GM18873 (cell line): ENCODE results near the gene TTC27.
"Not testable (repeated sequence)": the region's sequence is repeated elsewhere in the genome, so short reads cannot be mapped to it uniquely, and the experiment has no call there.

Experiments
- ATAC-seq: cut with Tn5 transposase; IDR thresholded peaks from one replicate; pipeline ENCODE4 v1.9.1; 2021; ENCODE audit warnings: mild to moderate bottlenecking, moderate library complexity, moderate number of reproducible peaks; ENCODE audit not compliant: unreplicated experiment, low FRiP score

The TTC27 gene

DNA sequence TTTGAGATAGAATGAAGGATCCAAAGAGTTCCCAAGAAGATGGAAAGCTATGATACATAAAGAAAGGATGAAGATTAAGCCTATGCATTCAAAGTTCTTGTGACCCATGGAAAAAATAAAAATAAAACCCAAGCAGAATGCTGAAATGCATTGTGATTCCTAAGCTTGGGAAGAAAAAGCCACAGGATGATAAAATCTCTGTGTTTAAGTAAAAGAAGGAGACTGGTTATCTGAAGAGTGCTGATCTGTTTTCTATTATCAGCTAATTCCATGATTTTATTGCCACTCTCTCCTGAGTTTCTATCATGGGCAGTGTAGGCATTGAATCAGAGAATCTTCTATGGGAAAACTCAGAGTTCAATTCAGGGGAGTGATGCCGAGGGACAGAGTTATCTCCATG is 215.8 kb downstream of the TTC27 start:
- ATAC-seq = no peak

DNA sequence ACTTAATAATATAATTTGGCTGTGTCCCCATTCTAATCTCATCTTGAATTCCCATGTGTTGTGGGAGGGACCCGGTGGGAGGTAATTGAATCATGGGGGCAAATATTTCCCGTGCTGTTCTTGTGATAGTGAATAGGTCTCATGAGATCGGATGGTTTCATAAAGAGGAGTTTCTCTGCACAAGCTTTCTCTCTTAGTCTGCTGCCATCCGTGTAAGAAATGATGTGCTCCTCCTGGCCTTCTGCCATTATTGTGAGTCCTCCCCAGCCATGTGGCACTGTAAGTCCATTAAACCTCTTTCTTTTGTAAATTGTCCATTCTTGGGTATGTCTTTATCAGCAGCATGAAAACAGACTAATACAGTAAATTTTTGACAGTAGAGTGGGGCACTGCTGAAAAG is 216.4 kb downstream of the TTC27 start:
- no peak for ATAC-seq

DNA sequence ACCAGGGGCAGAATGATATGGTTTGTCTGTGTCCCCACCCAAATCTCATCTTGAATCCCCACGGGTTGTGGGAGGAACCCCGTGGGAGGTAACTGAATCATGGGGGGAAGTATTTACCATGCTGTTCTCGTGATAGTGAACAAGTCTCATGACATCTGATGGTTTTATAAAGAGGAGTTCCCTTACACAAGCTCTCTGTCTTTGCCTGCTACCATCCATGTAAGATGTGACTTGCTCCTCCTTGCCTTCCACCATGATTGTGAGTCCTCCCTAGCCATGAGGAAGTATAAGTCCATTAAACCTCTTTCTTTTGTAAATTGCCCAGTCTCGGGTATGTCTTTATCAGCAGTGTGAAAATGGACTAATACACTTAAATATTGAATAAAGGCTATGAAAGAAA is 218.4 kb downstream of the TTC27 start:
- ATAC-seq = not testable (repeated sequence)

DNA sequence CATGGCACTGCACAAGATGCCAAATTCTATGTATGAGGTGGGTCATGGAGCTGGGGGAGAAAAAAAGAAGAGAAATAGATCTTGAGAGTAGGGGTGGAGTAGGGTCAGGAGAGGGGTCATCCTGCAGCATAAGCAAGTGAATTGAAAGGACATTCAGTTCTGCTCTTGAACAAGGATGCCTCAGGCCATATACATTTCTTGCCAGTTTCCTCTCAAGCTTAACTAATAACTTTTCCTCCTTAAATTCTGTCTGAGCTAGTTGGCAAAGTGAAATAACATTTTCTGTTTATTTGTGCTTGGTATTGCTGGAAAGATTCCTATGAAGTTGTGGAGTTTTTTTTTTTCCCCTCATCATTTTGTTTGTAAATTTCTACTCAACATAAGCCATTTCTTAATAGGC is 219.9 kb downstream of the TTC27 start:
- no peak for ATAC-seq

DNA sequence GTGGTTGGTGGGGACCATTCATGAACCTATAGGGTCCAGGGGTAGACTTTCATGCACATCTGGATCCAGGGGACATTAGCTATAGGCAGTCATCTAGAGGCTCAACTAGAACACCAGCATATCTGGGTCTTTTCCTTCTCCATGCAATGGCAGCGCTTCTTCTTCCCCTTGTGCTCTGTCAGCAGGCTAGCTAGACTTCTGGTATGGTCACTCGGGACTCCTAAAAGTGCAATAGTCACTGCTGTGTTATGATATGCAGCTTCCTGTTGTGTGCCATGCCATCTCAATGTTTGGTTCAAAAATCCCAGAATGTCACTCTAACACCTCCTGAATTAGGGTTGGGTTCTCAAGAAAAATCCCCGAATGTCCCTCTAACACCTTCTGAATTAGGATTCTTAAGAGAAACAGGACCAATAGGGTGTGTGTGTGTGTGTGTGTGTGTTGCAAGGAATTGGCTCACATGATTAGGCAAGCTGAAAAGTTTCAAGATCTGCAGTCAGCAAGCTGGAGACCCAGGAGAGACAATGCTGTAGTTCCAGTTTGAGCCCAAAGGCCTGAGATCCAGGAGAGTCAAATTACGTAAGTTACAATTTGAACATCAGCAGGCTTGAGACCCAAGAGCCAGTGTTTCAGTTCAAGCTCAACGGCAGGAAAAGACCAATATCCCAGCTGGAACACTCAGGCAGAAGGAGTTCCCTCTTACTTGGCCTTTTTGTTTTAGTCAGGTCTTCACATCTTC is 221.8 kb downstream of the TTC27 start:
- no peak for ATAC-seq

DNA sequence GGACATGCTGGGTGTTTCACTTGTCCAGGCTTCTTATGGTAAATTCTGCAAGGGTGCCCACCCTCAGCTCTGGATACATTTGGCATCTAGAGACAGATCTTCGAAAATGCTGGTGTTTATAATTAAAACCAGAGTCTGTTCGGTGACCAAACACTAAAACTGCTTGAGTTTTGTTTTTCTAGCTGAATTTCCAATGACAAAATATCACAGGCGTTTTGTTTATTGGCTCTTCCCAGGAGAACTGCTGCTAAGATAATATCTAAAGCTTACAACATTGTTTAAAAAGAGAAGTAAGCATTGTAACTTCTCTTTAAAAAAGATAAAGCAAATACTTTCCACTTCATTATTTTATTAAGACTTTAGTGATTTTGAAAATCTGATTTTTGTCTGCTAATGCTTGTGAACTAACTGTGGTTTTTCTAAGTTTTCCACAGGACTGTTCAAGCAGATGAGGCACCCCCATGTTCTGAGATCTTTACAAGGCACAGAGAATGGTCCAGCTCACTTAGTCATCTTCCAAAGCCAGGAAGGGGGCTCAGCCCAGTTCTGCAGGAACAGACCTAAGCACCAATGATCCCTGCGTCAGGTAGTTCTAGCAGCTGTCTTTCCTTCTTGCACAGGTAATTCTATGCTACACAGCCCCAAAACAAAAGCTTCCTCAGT is 224.1 kb downstream of the TTC27 start:
- no peak for ATAC-seq

DNA sequence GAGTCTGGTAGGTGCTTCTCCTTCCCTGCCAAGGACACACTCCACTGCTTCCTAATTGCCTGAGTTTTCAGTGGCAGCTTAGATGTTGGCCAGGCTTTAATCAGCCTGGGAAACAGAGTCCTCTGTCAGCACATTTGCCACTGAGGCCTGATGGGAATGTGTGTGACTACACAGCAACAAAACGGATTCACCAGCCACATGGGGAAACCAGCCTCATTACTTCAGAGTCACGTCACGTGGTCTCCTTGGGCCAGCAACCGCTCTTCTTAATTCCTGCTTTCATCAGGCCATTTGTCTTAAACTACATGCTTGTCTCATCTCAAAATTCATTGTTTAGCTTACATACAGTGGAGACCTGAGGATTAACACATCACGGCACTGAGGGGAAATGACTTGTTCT is 225.0 kb downstream of the TTC27 start:
- ATAC-seq = no peak

DNA sequence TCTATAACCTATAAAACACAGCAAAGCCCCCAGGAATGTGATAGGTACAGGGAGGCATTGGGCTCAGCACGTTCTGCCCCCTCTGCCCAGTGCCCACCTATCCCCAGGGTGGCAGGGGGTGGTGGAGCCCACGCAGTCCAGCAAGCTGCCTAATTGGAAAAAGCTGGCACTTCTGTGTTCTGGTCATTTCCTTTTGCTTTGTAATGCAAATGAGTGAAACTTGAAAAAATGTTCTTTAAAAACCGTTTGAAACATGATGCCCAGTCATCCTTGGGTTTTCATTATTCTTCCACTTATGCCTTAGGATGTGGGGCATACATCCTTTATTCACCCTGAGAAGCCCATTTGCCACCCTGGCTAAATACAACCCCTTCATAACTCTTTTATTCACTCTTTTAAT is 229.0 kb downstream of the TTC27 start:
- no peak for ATAC-seq

DNA sequence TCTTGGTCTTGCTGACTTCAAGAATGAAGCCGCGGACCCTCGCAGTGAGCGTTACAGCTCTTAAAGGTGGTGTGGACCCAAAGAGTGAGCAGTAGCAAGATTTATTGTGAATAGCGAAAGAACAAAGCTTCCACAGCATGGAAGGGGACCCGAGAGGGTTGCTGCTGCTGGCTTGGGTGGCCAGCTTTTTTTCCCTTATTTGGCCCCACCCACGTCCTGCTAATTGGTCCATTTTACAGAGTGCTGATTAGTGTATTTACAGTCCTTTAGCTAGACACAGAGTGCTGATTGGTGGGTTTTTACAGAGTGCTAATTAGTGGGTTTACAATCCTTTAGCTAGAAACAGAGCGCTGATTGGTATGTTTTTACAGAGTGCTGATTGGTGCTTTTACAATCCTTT is 230.9 kb downstream of the TTC27 start:
- no peak for ATAC-seq

DNA sequence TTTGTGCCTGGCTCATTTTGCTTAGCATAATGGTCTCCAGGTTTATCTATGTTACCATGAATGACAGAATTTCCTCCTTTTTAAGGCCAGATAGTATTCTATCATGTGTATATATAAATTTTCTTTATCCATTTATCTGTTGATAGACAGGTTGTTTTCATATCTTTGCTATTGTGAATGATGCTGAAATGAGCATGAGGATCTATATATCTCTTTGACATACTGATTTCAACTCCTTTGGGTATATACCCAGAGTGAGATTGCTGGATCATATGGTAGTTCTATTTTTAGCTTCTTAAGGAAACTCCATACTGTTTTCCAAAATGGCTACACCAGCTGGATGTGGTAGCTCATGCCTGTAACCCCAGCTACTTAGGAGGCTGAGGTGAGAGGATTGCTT is 232.5 kb downstream of the TTC27 start:
- no peak for ATAC-seq

DNA sequence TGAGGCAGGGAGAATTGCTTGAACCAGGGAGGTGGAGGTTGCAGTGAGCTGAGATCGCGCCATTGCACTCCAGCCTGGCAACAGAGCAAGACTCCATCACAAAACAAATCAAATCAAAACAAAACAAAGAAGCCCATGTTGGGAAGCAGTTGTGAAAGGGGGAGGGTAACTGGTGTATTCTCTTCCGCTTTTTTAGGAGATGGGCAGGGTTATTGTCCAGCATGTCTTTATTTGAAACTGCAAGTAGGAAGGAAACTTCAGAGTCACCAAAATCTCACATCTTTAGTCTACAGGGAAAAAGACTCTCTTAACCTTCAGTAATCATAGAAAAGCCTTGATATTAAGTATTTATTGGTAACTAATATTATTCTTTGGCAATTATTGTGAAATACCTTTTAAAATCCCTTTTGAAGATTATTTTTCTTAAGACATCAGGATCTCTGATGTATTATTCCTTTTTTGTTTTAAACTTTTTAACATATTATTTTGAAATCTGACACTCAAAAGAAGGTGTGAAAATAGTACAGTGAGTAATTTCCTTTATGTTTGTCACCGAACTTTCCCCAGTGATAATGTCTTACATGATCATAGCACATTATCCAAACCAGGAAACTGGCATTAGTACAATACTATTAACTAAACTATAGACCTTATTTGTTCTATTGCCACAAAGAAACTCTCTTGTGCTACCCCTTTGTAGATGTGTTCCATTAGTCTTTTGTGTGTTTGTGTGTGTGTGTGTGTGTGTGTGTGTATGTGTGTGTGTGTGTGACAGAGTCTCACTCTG is 234.6 kb downstream of the TTC27 start:
- ATAC-seq = no peak

DNA sequence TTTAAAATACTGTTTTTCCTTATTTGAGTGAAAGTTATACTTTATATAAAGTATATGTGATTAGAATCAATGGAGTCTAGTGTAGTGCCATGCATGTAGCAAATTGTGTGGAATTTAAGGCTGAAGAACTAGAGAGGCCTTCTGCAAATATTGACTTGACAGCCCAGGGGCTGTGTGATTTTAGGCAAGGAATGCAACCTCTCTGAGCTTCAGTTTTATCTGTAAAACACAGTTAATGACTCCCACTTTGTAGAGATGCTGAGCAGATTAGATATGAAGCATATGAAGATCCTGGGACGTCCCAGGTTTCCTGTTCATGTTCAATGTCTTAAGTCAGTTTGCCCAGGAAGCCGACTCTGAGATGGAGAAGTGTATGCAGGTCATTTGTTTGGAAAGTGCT is 235.5 kb downstream of the TTC27 start:
- no peak for ATAC-seq

DNA sequence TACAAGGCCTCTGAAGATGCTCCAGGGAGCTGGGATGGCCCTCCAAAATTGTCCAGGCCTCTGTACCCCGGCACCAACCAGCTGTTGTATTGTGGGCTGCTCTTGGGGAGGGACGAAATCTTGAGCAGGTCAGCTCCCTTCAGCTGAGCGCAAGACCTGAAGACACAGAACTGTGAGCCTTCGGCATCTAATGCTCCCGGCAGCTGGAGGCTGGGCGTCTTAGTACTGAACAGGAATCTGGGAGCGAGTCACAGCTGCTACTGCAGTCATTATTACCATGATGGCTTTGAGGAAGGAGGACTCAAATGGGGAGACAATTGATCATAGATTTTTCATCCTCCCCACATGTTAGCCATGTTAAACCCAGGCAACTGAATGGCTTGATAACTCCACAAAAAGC is 236.0 kb downstream of the TTC27 start:
- no peak for ATAC-seq

DNA sequence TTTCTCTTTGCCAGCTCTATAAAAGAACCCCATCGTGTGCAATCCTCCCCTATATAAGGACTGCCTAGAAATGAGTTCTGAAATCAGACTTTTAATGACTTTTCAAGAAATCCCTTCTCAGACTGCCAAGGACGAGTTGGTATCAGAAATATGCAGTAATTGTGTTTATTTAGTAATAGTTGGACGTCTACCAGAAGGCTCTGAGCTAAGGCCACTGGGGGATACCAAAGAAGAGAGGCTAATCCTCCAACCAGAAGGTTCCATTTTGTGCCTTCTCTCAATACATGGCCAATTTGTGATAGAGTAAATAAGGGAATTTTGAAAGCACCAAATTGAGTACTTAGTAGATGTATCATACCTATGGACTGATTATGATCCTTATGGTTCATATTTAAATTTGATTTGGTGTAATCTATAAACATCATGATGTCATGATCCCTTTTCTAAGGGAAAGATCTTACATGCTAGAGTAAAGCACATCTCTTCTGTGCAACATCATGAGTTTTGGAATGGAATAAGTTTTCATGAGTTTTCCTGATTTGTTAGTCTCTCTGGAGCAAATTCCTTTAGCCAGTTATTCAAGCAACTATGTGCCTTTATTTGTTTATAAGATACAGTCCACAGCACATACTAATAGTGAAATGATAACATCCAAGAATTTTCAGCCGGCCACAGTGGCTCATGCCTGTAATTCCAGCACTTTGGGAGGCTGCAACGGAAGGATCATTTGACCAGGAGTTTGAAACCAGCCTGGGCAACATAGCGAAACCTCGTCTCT is 236.7 kb downstream of the TTC27 start:
- no peak for ATAC-seq

DNA sequence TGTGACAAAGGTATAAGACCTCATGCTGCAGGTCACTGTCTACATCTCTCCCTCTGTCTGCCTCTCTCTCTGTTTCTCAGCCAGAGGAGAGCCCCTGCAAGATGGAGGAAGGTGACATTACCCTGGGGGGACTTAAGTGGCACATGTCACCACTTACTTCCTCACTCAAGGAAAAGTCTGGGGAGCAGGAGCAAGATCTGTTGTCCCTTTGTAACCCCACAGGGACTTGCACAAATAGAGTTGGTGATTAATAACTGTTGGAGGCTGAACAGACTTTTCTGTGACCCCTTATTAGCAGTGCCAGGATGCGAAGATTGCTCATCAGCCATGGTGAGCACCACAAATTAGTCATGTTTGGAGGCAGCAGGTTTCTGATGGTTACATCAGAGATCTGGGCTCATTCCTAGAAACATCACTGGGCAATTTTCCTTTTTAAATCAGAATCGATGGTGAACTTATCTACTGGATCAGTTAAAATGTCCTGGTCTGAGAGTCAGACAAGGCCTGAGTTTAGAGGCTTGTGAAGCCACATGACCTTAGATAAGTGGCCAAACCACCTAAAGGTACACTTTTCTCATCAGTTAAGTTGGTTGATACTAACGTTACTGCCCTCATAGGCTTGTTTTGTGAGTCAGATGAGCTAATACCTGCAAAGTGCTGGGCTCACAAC is 237.7 kb downstream of the TTC27 start:
- no peak for ATAC-seq

DNA sequence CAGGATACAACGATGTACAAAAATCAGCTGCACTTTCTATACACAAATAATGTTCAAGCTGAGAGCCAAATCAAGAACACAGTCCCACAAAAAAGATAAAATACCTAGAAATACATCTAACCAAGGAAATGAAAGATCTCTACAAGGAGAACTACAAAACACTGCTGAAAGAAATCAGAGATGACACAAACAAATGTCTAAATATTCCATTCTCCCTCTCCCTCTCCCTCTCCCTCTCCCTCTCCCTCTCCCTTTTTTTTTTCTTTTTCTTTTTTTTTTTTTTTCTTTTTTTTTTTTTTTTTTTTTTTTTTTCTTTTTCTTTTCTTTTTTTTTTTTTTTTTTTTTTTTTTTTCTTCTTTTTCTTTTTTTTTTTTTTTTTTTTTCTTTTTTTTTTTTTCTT is 238.6 kb downstream of the TTC27 start:
- ATAC-seq = not testable (repeated sequence)
